ENCODE measurements around the gene ITCH.

DNA sequence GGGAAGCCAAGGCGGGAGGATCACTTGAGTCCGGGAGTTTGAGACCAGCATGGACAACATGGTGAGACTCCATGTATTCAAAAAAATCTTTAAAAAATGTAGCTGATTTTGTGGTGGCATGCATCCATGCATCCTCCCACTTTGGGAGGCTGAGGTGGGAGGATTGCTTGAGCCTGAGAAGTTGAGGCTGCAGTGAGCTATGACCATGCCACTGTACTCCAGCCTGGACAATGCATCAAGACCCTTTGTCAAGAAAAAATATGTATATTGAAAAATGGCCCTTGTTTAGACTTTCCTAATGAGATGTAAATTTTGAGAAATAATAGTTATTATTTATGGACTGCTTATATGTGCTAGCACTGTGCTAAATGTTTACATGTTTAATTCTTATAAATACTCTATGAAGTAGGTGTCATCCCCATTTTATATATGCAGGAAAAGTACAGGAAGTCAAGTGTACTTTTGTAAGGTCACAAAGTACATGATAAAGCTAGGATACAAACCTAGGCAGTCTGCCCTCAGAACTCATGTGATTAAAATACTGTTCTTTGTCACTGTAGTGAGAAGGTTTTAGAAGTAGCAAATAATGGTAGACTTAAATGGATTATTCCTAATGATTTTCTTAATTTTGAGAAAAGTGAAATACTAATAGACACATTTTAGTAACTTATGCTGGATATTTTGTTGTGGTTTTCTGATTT is 58.8 kb downstream of the ITCH start:
- TF ChIP-seq, protein P1, sequence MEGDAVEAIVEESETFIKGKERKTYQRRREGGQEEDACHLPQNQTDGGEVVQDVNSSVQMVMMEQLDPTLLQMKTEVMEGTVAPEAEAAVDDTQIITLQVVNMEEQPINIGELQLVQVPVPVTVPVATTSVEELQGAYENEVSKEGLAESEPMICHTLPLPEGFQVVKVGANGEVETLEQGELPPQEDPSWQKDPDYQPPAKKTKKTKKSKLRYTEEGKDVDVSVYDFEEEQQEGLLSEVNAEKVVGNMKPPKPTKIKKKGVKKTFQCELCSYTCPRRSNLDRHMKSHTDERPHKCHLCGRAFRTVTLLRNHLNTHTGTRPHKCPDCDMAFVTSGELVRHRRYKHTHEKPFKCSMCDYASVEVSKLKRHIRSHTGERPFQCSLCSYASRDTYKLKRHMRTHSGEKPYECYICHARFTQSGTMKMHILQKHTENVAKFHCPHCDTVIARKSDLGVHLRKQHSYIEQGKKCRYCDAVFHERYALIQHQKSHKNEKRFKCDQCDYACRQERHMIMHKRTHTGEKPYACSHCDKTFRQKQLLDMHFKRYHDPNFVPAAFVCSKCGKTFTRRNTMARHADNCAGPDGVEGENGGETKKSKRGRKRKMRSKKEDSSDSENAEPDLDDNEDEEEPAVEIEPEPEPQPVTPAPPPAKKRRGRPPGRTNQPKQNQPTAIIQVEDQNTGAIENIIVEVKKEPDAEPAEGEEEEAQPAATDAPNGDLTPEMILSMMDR (conservative IDR thresholded peaks at IDR 0.05), result no peak
- no peak for TF ChIP-seq ZFX (IDR thresholded peaks at IDR 0.05)
